T-helper 1 cell (primary cell): ENCODE measurements around the gene PFKFB4.

Experiments
- DNase-seq, 5 donors: peaks; one replicate each; pipeline ENCODE4 v3.0.0-alpha.2; 2012 to 2020

The PFKFB4 gene

DNA sequence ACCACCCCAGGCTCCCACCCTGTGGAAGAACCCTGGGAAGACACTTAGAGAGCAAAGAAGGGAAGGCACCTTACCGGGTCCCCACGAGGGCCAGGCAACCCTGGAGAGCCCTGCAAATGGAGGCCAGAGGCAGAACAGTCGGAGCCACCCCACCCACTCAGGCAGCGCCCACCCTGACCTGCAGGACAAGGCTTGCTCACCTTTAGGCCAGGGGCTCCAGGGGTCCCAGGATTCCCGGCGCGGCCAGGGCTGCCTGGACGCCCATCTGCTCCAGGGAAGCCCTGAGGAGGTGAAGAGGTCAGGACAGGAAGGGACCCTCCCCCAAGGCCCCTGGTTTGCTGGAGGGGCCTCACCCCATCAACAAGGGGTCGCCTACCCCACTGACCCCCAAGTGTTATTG, 28.2 kb upstream of the PFKFB4 start:
- no peak for DNase-seq

DNA sequence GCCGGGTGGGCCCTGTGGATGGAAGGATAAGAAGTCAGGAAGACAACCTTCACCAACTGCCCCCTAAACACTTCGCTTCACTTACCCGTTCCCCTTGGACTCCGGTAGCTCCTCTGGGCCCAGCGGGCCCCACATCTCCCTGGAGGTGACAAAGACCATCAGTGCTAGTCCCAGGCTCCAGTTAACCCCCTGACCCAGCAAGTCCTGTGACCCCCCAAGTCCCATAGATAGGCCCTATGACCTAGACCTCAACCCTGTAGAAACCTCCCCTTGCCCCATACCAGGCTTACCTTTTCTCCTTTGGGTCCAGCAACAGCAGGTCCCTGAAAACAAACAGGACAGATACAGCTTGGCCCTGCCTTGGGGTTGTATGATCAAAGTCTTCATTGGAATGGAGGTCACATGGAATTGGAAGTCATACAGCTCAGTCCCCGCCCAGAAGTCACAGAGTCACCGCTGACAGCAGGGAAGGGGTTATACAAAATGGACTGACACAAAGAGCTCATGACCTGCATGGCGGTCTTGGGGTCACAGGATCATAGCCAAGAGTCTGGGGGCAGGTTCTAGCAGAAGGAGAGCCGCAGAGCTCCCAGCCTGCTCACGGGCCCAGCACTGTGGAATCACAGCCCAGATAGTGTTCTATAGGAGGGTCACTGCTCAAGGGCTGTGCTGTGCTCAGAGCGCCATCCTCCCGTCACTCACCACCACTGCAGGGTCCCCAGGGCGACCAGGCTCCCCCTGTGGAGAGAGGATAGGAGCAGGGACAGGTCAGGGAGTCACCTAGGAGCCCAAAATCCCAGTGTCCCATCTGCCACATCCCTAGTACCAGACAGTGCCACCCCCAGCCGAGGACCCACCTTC, 25.2 kb upstream of the PFKFB4 start:
- DNase-seq: no peak

DNA sequence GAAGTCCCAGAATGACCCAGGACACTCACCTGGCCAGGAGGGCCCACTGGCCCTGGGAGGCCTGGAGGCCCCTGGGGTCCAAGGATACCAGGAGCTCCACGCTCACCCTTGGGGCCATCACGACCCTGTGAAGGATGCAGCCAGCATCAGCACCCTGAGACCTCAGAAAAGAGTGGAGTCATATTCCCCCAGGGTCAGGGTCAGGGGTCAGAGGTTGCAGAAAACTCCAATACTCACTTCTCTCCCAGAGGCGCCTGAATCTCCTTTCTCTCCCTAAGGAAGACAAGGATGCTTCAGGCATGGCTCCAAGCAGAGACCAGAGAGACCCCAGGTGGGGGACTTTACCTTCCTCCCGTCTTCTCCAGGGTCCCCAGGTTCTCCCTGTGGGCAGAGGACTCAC, 20.0 kb upstream of the PFKFB4 start:
- no peak for DNase-seq

DNA sequence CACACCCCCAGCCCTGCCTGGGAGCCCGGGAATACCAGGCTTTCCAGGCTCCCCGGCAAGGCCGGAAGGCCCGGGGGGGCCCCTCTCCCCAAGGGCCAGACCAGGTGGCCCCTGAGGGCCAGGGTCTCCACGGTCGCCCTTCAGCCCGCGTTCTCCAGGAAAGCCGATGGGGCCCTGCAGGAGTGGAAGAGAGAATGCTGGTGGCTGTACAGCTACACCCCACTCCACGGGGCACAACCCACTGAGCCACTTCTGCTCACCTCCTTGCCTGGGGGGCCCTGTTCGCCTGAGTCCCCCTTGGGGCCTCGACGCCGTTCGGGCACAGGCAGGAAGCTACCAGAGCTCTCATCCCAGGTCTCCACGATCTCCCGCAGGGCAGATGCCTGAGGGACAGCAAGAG, 18.8 kb upstream of the PFKFB4 start:
- no peak for DNase-seq

DNA sequence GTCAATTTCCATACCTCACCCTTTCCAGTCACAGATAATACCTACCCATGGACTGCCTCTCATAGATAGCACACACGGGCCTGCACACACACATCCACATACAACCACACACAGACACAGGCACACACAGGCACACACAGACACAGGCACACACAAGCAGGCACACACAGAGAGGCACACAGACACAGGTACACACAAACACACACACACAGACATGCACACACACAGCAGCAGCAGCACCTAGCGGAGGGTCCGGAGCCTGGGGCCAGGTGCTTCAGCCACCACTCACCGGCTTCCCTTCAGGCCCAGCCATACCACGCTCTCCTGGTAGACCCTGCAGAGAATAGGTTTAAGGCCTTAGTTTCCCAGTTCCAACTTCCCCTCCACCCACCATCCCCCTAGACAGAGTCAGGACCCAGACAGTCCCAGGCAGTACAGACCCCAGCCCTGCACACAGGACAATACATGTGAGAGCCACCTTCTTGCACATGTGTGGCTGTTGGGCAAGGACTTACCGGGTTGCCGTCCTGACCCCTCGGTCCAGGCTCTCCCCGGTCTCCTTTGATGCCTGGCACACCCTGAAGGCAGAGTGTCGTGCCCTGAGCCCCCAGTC, 17.5 kb upstream of the PFKFB4 start:
- DNase-seq: no peak

DNA sequence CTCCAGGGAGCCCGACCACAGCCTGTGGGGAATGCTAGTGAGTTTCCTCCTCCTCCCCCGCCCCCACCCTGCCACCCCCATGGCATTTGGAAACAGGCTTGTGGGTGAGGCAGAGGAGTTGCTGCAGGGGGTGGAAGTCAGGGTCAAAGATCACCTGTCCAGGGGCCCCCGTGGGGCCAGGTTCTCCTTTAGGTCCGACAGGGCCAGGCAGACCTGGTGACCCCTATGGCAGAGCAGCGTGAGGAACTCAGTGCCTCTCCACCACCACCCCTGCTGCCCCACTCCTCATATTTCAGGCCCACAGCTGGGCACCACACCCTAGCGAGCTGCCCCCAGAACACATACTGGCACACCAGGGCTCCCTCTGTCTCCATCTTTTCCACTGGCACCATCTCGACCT, 15.9 kb upstream of the PFKFB4 start:
- no peak for DNase-seq

DNA sequence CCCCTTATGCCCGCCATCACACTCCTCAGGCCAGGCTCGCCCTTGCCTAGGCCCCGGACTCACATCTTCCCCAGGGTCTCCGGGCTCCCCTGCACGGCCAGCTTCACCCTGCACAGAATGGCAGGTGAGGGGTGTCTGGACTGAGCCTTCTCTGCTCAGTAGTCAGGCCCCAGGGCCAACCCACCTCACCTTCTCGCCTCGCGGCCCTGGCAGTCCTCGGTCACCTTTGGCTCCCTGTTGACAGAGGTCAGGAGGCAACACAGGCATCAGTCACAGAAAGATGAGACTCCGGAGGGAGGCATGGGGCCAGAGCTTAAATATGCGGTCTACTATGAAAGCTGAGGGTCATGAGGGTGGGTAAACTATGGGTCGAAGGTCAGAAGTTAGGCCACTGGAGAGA, 15.3 kb upstream of the PFKFB4 start:
- no peak for DNase-seq

DNA sequence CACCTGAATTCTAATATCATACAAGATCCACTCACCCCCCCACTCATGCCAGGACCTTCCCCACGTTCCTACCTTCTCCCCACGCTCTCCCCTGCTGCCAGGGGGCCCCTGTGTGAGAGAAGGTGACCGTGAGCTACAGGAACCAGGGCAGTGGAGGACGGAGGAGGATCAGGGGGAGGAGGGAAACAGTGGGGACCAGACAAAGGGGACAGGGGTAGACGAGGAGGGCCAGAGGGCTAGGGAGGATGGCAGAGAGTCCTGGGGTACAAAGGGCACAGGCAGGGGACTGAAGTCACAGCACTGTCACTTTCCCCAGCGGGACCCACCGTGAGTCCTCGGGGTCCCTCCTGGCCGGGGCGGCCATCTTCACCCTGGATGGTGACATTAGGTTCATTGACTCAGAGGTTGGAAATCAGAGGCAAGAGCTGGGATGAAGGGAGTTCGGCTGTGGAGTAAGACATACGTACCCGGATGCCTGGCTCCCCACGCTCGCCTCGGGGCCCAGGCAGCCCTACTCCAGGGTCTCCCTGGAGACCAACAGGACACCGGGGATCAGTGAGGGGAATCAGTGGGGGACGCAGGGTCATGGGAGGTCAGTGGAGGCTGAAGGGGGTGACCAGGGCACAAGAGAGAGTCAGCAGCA, 13.3 kb upstream of the PFKFB4 start:
- no peak for DNase-seq

DNA sequence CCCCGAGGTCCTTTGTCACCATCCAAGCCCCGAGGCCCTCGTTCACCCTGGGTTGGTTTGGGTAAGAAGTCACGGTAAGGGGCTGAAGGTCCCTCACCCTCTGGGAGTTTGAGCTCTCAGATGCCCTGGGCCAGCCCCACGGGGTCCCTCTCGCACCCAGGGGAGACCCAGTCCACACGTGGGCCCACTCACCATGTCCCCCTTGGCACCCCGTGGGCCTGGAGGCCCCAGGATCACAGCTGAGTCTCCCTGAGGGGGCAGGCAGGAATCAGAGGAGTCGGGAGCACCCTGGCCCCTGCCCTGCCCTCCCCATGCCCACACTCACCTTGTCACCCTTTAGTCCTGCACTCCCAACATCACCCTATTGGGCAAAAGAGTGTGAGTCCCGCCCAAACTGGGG, 12.8 kb upstream of the PFKFB4 start:
- no peak for DNase-seq

DNA sequence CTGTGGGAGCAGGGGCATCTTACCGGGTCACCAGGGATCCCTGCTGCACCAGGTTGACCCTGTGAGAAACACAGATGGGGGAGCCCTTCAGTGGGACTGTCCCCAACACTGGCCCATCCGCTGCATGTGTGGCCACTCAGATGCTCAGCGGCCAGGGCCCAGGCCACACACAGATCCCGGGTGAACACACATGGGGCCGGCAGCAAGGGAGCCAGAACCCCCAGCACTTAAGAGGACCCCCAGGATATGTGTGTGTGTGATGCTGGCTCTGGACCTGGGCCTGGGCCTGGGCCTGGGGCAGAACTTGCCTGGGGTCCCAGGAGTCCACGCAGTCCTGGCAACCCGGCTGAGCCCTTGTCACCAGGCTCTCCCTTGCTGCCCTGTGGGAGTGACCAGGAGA, 11.9 kb upstream of the PFKFB4 start:
- no peak for DNase-seq

DNA sequence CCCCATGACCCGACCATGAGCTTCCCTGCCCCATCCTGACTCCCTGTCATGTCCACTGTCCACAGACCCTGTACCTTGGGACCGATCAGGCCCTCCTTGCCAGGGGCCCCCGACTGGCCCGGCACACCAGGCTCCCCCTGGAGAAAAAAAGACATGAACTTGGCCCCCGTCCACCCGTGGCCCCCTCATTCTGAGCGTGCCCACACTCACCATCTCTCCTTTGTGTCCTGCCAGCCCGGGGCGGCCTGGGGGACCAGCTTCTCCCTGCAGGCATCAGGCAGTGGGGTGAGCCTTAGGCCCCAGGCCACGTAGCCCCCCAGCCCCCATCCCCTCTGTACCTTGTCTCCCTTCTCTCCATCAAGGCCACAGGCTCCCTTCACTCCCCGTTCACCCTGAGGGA, 10.9 kb upstream of the PFKFB4 start:
- DNase-seq: no peak

DNA sequence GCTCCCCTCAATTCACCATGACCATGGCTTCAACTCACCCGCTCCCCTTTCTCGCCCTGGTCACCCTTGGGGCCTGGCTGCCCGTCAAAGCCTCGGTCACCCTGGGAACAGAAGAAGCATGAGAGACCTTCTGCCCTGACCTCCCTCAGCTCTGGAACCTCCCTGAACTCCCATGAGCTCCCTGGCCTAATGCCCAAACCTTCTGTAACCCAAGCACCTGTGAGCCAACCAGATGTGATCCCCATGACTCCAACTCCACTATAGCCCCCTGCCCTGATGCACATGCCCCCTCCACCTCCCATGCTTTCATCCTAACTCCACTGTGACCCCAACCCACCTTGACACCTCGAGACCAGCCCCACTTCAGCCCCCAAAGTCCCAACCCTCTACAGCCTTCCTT, 10.5 kb upstream of the PFKFB4 start:
- DNase-seq: no peak

DNA sequence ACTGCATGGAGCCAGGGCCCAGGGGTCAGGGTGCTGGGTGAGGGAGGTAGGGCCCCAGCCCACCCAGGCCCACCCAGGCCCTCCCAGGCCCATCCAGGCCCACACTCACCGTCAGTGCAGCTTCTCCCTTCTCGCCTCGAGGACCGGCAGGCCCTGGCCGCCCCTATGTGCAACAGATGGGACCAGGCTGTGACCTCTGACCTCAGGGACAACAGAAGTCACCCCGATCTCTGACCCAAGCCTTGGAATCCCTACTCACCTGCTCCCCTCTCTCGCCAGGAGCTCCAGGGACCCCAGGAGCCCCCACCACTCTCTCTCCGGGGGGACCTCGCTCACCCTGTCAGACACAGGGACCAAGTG, 9.8 kb upstream of the PFKFB4 start:
- no peak for DNase-seq

DNA sequence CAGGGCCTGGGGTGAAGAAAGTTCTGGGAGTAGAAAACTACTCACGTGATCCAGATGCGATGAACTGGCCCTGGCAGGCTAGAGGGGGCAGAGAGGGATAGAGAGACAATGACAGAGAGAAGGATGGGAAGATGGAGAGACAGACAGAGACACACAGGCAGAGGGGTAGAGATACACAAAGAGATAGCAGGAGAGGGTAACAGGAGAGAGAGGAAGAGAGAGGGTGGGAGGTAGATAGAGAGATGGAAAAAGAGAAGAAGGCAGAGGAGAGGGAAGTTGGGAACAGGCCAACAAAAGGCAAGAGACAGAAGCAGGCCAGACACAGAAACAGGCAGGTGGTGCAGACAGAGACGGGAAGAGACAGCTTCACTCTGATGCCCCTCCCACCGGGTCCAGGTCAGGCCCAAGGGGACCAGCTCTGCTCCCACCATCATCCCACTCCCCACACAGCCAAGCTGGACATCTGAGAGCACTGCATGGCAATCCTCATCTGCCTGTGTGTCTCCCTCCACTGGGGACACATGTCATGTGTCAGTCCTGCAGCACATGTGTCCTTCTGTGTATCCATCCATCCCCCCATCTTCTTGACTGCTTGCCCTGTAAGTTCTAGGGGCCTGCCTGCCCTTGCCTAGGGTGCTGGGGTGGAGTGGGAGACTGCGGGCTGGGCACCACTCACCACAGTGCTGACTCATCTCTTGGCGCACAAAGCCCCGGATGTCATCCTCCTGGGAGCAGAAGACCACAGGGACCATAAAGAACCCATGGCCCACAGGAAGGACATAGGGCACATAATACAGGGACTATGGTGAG, 9.2 kb upstream of the PFKFB4 start:
- no peak for DNase-seq

DNA sequence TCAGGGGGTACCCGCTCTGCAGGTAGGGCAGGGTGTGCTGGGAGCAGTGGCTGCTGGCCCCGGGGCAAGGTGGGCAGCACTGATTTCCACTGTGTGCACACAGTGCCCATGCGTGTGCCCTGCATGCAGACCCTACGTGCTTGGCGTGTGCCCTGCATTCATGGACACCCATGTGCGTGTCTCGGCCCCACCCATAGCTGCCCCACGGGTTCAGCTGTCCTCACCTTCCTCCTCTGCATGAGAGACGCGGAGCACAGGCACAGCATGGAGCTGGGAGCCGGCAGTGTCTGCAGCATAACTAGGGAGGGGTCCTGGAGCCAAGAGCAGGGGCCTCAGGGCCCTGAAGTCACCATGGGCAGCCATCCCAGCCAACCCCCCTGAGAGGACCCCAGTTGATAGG, 8.6 kb upstream of the PFKFB4 start:
- DNase-seq: no peak

DNA sequence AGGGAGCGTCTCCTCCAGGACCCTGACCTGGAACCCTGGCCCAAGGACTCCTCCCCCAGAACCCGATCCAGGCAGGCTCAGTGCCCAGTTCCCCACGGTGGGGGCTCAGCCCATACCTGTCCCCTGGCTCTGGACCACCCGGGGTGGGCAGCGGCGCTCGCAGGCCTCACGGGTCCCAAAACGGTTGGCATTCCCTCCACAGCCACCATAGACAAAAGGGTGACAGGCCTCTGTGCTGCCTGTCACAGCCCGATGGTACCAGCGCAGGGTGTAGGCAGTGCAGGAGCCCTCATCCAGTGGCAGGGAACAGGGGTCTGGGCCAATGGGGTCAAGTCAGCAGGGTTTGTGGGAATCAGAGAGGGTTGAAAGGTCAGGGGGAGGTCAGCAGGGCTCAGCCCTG, 8.1 kb upstream of the PFKFB4 start:
- DNase-seq: no peak

DNA sequence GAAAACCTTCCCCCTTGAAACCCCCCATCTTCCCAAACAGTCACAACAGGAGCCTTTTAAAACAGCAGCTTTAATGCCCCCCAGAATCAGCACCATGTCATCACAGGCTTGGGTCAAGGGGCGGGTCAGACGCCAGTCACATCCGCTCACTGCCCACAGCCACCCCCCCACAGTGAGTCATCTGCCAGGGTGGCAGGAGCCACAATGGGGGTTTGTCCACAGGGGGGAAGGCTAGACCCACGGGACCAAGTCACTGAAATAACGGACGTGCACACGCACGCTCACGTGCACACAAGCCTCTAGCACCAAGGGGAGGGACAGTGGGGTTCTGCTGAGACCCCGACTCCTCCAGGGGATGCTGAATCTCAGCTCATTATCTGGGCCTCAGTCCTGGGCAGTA, 7.4 kb upstream of the PFKFB4 start:
- DNase-seq: no peak

DNA sequence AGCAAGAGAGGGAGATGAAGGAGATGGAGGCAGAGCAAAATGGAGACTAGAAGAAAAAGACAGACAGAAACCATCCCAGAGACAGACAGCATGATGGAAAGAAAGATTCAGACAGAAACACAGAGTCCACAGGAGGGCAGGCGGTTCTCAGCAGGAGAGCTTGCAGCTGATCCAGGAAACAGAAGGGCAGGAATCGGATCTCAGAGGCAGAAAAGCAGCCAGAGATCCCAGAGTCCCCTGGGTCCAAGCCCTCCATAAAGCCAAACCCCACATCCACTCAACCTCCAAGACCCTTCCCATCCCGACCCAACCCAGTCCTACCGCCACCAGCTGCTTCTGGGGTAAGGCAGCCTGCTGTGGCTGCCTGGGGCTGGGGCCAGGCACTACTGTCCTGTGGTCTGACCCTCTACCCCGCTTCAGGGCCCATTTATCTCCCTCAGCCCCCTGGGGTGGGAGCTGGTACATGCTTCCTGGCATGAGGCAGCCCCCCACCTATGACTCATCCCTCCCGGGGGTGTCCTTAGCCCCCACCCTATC, 6.8 kb upstream of the PFKFB4 start, which contains the start of gene UCN2:
Gene UCN2, minus strand, starts transcription at position 400 of the 537 bp plus-strand sequence. CDS start 657 bp downstream, outside the sequence.
- no peak for DNase-seq

DNA sequence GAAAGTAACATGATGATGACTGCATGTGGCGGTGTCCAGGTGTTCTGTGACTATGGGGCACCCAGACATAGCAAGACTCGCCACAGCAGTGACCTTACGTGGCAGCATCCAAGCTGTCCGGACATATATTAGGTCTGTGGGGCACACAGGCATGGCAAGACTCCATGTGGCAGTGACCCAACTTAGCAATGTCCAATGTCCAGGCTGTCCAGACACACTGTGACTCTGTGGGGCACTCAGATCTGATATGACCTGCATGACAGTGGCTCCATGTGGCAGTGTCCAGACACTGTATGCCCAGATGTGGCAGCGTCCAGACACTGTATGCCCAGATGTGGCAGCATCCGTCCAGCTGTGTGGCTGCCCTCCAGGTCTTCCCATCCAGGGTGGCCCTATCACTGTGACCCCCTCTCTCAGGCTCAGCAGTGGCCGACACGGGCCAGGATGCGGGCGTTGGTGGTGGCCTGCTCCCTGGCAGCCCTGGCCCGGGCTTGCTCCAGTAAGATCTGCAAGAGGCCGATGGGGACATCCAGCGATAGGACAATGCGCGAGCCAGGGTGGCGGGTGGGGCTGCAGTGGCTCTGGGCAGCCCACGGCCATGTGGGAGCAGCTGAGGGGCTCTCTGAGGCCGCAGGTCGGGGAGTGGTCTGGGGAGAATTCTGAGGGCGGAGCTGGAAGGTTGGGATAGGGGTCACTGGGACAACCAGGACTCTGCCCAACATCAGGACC, 5.9 kb upstream of the PFKFB4 start:
- no peak for DNase-seq

DNA sequence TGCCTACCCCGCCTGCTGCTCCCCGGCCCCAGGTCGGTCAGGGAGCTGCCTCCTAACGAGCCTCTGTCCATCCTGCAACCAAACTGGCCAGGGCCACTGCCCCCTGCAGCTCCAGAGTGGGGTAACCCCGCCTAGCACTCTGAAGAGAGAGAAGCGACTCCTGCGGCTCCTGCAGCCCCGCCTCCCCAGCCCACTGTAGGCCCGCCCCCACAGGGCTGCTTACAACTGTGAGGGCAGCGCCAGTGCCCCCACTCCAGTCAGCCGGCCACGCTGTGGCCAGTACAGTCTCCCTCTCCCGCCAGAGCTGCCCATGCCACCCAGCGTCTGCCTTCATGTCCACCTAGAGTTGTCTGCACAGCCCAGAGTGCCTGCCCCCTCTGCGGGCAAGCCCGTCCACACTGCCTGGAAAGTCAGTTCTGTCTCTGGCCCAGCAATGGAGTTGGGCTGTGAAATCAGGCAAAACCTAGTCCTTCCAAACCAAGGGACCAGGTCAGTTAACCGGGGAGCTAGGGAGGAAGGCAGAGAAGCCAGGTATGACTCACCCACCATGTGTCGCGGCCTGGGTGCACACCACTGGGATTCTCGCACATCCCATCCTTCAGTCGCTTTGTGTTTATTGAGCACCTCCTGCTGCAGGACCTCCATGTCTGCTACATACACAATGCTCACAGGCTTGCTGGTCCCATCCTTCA, 4.6 kb upstream of the PFKFB4 start:
- no peak for DNase-seq

DNA sequence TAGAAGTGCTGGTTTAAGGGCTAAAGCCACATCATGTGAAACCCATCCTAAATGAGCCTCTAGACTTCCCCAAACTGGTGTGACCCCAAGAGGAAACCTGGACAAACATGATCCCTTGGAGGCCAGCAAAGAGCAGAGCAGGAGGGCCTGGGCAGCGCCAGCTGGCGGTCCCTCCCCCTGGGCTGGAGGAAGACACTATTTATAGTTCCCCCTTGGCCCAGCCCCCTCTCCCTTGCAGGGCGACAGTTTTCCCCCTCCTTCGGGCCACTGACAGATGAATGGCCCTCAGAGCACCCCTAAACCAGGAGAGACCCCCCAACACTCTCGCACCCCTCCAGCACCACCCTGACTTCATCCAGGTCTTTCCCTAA, 4.0 kb upstream of the PFKFB4 start:
- no peak for DNase-seq
